H1 (cell line): Measurements from ENCODE around the gene SLC6A19. TPM values are rescaled to one million over a fixed set of nuclear protein-coding genes. Genes with fewer than 3 reads are reported as not detected.

Experiments used
- ASH2L ChIP-seq: fragments of 200-600, 300-600 bp; sonication (generic); IDR thresholded peaks from one replicate; pipeline ENCODE4 v1.7.1; 2017; ENCODE audit warnings: low read length
- MAFK ChIP-seq: IDR thresholded peaks from 2 replicates; pipeline ENCODE4 v1.6.1; 2012; ENCODE audit warnings: low read depth, mild to moderate bottlenecking, improper control_type of control experiment, low read length
- RAD21 ChIP-seq, 2 experiments: IDR thresholded peaks in 1 of 2; conservative IDR thresholded peaks in 1 of 2; 2 replicates each; pipeline ENCODE4 v1.6.1; 2011; ENCODE audit warnings: low read depth in 2 of 2, low read length in 2 of 2, improper control_type of control experiment in 1 of 2, inconsistent platforms in 1 of 2, mild to moderate bottlenecking in 1 of 2, moderate library complexity in 1 of 2
- RBBP5 ChIP-seq: IDR thresholded peaks from 2 replicates; pipeline ENCODE4 v1.7.1; 2012; ENCODE audit warnings: low read depth, mild to moderate bottlenecking, inconsistent platforms, low read length, moderate library complexity, borderline replicate concordance
- RXRA ChIP-seq: IDR thresholded peaks from 2 replicates; pipeline ENCODE4 v1.6.1; 2011; ENCODE audit warnings: low read depth, mild to moderate bottlenecking, low read length, moderate library complexity; ENCODE audit not compliant: insufficient read depth
- polyA plus RNA-seq, 7 experiments: library from polyadenylated mRNA; depleted of rRNA in 3 of 7; stranded (reverse) in 5 of 7; unstranded in 2 of 7; fragments of >200 nt in 5 of 7; fragments of 200-250 nt in 2 of 7; gene quantifications; 1 replicate in 5 of 7; 2 replicates in 1 of 7; 4 replicates in 1 of 7; pipeline versions ENCODE4 v1.2.1 to v1.2.3, GENCODE V29; 2011 to 2013; ENCODE audit warnings: missing spikeins in 2 of 7, mixed read lengths in 2 of 7
- total RNA-seq: library from RNA; stranded (reverse); fragmentation: NEBNext Ultra II Directional; extraction: Animal tissue kit (Norgen Biotek cat#: 25700); gene quantifications from 2 replicates; pipeline ENCODE4 v1.2.1, GENCODE V29; 2021
- TF ChIP-seq, protein P1 (sequence below), 3 experiments: IDR thresholded peaks; 1 replicate in 2 of 3; 2 replicates in 1 of 3; pipeline versions ENCODE4 v1.5.1 to v1.6.1; 2011; ENCODE audit warnings: low read length in 3 of 3, mild to moderate bottlenecking in 3 of 3, inconsistent platforms in 2 of 3, low read depth in 1 of 3, moderate library complexity in 1 of 3; ENCODE audit not compliant: insufficient read depth in 1 of 3; ENCODE audit errors: control extremely low read depth in 1 of 3
- TF ChIP-seq, protein P2 (sequence below): IDR thresholded peaks from 2 replicates; pipeline ENCODE4 v1.6.1; 2011; ENCODE audit warnings: low read length, improper control_type of control experiment

The SLC6A19 gene
- total and polyA plus RNA-seq, 2 of the 8 experiments (the other 6 are each of a cell fraction or from before 2014, with no cell fraction given), result 0.02 TPM; not detected in 1

DNA sequence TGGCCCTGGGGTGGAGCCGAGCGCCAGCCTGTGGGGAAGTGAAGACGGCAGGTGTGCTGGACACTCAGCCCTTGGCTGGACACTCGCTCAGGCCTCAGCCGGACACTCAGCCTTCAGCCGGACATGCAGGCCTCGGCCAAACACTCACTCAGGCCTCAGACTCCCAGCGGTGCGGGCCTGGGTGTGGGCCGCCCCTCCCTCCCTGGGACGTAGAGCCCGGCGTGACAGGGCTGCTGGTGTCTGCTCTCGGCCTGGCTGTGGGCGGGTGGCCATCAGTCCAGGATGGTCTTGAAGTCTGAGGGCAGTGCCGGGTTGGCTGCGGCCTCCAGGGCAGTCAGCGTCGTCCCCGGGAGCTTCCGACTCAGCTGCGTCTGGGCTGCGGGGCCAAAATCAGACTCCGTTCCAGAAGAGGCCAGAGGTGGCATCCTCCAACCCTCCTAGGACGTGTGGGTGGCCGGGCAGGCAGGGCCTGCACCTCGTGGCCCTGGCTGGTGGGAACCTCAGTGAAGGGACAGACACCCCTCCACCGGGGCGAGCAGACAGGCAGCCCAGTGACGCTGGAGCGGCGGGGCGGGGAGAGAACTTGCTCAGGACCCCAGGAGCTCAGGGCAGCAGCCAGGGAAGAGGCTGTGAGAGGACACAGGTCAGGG is 52.2 kb downstream of the SLC6A19 start (continued):
- TF ChIP-seq, protein P1, sequence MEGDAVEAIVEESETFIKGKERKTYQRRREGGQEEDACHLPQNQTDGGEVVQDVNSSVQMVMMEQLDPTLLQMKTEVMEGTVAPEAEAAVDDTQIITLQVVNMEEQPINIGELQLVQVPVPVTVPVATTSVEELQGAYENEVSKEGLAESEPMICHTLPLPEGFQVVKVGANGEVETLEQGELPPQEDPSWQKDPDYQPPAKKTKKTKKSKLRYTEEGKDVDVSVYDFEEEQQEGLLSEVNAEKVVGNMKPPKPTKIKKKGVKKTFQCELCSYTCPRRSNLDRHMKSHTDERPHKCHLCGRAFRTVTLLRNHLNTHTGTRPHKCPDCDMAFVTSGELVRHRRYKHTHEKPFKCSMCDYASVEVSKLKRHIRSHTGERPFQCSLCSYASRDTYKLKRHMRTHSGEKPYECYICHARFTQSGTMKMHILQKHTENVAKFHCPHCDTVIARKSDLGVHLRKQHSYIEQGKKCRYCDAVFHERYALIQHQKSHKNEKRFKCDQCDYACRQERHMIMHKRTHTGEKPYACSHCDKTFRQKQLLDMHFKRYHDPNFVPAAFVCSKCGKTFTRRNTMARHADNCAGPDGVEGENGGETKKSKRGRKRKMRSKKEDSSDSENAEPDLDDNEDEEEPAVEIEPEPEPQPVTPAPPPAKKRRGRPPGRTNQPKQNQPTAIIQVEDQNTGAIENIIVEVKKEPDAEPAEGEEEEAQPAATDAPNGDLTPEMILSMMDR (IDR thresholded peaks at IDR 0.05; ENCODE audit: control extremely low read depth in 1 of 3, insufficient read depth in 1 of 3, low read depth in 1 of 3, low read length in 3 of 3), result no peak
- no peak for TF ChIP-seq RAD21 (IDR thresholded peaks at IDR 0.05 in 1 of 2, conservative IDR thresholded peaks at IDR 0.05 in 1 of 2; ENCODE audit: low read depth in 2 of 2, low read length in 2 of 2)
- TF ChIP-seq MAFK, result no peak
- TF ChIP-seq RXRA, result no peak
- no peak for TF ChIP-seq RBBP5
- TF ChIP-seq, protein P2, sequence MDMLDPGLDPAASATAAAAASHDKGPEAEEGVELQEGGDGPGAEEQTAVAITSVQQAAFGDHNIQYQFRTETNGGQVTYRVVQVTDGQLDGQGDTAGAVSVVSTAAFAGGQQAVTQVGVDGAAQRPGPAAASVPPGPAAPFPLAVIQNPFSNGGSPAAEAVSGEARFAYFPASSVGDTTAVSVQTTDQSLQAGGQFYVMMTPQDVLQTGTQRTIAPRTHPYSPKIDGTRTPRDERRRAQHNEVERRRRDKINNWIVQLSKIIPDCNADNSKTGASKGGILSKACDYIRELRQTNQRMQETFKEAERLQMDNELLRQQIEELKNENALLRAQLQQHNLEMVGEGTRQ, result no peak
- no peak for TF ChIP-seq ASH2L
- TF ChIP-seq, all 59 proteins: peak for 0
